HG03439 (cell line): ENCODE data around the gene TNFRSF4.

Experiments used
- ATAC-seq: cut with Tn5 transposase; IDR thresholded peaks from one replicate; pipeline ENCODE4 v1.9.1; 2021; ENCODE audit warnings: mild to moderate bottlenecking, moderate library complexity; ENCODE audit not compliant: unreplicated experiment

TNFRSF4 gene

GRCh38 chr1:1171161-1171545, 42.8 kb downstream of the TNFRSF4 start:
- ATAC-seq = no peak

GRCh38 chr1:1170215-1171091, 43.5 kb downstream of the TNFRSF4 start:
- no peak for ATAC-seq

DNA sequence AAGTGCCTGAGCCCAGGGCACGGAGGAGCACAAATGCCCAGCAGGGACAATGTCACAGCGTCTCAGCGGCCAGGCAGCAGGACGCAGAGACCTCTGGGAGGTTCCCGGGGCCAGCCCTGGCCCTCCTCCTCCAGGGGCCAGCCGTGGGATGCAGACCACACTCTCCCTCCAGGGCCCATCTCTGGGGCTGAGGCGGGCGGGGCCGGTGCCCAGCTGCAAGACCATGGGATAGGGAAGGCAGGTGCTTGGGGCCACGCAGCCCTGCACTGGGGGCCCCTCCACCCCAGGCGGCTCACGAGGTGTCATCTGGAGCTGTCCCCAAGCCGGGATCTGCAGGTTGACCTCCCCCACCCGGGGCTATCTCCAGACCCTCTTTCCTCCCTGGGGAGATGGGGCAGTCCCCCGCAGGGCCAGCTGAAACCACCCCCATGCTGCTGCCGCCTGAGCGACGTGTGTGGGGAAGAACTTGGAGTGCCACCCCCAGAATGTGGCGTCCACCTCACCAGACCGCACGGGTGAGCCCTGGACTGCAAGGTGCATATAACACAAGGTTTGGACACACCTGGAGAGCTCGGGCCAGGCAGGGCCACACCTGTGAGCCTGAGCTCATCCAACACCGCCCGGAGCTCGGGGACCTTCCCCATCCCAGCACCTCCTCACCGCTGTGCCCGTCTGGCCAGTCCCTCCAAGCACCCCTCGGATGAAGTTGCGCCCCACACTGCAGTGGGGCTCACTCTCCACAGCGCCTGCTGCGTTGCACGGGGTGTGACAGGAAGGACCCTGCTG, 44.3 kb downstream of the TNFRSF4 start:
- no peak for ATAC-seq

- ATAC-seq = no peak
These were observed 45.2 kb downstream of the TNFRSF4 start for GRCh38 chr1:1168451-1169411.

DNA sequence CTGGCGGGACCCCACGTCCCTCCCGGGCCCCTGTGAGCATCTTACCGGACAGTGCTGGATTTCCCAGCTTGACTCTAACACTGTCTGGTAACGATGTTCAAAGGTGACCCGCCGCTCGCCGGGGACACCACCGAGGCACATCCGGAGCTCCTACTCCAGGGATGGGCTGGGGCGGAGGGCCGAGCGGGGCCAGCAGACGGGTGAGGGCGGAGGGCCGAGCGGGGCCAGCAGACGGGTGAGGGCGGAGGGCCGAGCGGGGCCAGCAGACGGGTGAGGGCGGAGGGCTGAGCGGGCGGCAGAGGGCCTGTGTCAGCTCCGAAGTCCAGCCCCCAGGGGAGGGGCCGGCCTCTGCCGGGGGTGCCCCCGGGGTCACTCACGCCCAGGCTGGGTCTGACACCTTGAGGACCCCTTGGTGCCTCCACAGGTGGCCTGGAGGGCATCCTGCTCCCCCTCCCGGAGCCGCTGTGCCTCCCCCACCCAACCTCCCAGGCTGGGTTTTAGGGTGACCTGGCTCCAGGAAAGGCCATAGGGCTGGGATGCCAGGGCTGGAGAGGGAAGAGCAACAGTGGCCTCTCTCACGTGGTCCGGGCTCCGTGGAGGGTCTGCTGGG, 46.0 kb downstream of the TNFRSF4 start:
- ATAC-seq = no peak

GRCh38 chr1:1167398-1167821, 46.5 kb downstream of the TNFRSF4 start:
- no peak for ATAC-seq

- ATAC-seq = no peak
These were observed 47.1 kb downstream of the TNFRSF4 start for GRCh38 chr1:1166642-1167397.

DNA sequence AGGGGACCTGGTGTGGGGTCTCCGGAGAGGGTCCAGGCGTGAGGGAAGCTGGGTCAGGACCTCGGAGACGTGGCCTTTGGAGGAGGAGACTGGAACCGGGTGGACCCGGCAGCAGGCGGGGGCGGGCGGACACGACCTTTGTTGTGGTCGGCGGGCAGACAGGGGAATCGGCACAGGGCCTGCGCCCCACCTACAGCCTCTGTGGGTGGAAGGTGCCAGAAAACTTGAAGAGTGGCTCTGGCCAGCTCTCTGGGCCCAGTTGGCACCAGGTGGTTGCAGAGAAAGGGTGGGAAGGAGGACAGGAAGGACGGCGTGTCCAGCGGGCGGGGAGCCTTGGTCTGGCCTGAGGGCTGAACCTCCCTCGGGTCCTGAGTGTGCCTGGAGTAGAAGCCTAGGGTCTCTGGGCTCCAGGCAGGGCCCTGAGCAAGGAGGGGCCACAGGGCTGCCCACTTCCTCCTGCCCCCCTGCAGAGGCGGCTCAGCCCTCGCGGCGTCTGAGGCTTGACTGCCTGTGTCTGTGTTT, 48.0 kb downstream of the TNFRSF4 start:
- ATAC-seq = no peak

GRCh38 chr1:1165485-1165884, 48.5 kb downstream of the TNFRSF4 start:
- no peak for ATAC-seq

DNA sequence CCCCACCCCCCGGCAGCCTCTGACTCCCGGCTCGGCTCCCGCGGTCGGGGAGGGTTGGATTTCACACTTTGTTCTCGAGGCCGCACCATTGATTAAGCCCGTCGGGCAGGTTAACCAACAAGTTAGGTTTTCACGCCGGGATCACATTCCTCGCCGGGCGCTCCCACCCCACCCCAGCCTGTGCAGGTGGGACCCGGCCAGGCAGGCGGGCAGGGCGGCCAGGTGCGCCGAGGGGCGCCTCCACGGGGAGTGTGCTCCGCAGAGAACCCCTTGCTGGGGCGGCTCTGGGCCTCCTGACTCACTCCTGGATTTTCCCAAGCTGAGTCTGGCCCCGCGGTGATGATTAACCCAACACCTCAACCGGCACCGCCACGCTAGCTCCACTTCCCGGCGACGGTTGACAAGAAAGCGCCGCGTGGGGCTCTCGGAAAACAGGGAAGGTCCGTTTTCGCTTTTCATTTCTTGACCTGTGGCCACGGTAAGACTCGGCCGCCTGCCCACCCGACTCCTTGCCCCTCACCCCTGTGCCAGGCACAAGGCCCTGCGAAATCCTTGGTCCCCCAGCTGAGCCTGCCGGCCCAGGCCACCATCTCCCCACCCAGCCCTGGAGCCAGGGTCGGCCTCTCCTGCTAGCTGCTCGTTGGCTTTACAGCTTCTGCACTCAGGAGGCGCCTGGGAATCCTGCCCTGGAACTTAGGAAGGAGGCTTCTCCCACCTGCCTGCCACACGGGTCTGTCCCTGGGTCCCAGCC, 49.1 kb downstream of the TNFRSF4 start:
- no peak for ATAC-seq

GRCh38 chr1:1164361-1164700, 49.6 kb downstream of the TNFRSF4 start:
- ATAC-seq = no peak

DNA sequence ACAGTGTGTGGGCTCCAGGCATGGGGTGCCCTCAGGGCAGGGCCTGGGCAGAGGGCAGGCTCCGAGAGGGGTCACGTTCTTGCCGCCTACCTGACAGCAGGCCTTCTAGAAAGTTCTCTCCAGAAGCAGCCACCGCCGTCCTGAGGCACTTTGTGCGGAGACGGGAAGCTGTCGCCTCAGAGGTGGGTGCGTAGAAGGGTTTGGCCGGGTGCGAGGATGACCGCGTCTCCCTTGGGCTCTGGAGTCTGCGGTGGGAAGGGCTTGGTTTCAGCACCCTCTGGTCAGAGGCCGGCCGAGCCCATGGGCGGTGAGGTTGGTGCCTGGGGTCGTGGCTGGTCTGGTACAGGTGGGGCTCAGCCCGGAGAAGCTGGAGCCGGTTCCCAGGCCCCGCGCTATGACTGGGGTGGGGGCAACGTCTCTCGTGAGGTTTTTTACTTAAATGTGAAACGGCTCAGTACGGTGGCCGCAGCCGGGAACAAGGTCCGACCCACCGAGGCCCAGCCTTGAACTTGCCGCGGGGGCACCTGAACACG, 50.3 kb downstream of the TNFRSF4 start:
- no peak for ATAC-seq

DNA sequence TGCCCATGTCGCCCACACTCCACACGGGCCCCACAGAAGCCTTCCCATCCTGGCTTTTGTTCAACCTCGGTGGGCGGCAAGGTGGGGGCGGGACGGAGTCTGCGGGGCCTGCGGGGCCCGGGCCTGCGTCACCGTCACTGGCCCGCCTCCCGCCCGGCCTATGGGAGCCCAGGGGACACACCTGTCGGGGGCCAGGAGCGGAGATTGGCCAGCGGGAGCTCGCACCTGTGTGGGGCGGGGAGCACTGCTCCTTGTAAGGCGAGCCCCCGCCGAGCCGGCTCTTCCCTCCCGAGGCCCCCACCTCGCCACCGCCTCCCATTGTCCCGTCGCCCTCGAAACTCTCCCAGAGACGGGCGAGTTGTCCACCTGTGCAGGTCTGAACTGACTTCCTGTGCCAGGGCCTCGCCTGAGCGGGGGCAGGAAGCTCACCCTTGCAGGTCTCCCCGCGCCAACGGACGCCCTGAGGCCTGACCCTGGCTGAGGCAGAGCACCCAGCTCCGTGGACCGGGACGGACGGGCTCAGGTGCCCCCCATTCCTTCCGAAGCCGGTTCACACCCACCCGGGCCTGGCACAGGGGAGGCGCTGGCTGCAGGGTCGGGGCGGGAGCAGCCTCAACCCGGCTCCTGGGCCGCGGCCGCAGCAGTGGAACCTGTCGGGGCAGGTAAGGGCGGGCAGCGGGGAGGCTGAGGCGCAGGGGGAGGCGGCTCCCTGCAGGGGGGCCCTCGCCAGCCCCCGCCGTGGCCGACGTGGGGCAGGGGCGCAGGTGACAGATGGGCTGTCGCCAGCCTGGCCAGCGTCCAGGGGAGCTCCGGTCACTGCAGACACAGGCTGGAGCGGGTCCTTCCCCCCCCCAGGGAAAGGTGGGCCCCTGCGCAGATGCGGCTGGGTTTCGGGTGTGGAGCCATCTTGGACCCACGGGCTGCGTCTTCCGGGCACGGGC, 51.1 kb downstream of the TNFRSF4 start:
- no peak for ATAC-seq

GRCh38 chr1:1161683-1162079, 52.3 kb downstream of the TNFRSF4 start:
- no peak for ATAC-seq
